Ascending aorta (tissue), 2 donors: ENCODE results near the gene CACNA1B. TPM values are rescaled to one million over a fixed set of nuclear protein-coding genes. Genes with fewer than 3 reads are reported as not detected.
"Not testable (repeated sequence)": the region's sequence is repeated elsewhere in the genome, so short reads cannot be mapped to it uniquely, and the experiment has no call there.

Experiments used
- DNase-seq, 2 donors: peaks; one replicate each; pipeline ENCODE4 v3.0.0-alpha.2; 2019; ENCODE audit warnings: low spot score in 2 of 2
- H3K27ac ChIP-seq, 2 donors: fragments of 200-600 bp; sonication (generic); one replicate each; pipeline ENCODE4 v1.5.1; 2016 to 2017; ENCODE audit warnings: mild to moderate bottlenecking in 1 of 2
- H3K27me3 ChIP-seq: fragments of 200-600 bp; sonication (generic); one replicate; pipeline ENCODE4 v1.5.1; 2017
- H3K36me3 ChIP-seq, 2 donors: fragments of 200-600 bp; sonication (generic); one replicate each; pipeline ENCODE4 v1.5.1; 2016
- H3K4me1 ChIP-seq, 2 donors: fragments of 200-600 bp; sonication (generic); one replicate each; pipeline ENCODE4 v1.5.1; 2016 to 2017; ENCODE audit warnings: mild to moderate bottlenecking in 1 of 2
- H3K4me3 ChIP-seq, 2 donors: fragments of 200-600 bp; sonication (generic); one replicate each; pipeline ENCODE4 v1.5.1; 2016 to 2017; ENCODE audit warnings: mild to moderate bottlenecking in 1 of 2
- H3K9me3 ChIP-seq, 2 donors: fragments of 200-600 bp; sonication (generic); one replicate each; pipeline ENCODE4 v1.5.1; 2016
- CTCF ChIP-seq, 3 experiments: fragments of 200-600 bp in 2 of 3; fragments of 450-650 bp in 1 of 3; sonication (generic) in 2 of 3; IDR thresholded peaks; one replicate each; pipeline ENCODE4 v1.5.1; 2016 to 2019; ENCODE audit warnings: antibody characterized with exemption in 3 of 3, mild to moderate bottlenecking in 1 of 3, moderate library complexity in 1 of 3
- intact Hi-C: fragments of 100-400 bp; cut with DNase I; formaldehyde crosslinking; loops from one replicate; pipeline ENCODE4 v1.15.1; 2023
- total RNA-seq: library from RNA; depleted of rRNA; stranded (reverse); fragments of >200 nt; gene quantifications from one replicate; pipeline ENCODE4 v1.1.0, GENCODE V29; 2016

The CACNA1B gene
- total RNA-seq, 1 donor from 2014 or later: not detected

- H3K4me3 ChIP-seq, H3K36me3 ChIP-seq, H3K27ac ChIP-seq, intact Hi-C loops, H3K4me1 ChIP-seq, H3K9me3 ChIP-seq, H3K27me3 ChIP-seq: not testable (repeated sequence)
- peak in 1 of 2 donors; percentile 37 for DNase-seq
Observed at GRCh38 chr9:138140980-138141379, 263.4 kb downstream of the CACNA1B start.

GRCh38 chr9:138142528-138143244 is 265.1 kb downstream of the CACNA1B start:
- H3K27me3 ChIP-seq, DNase-seq, H3K27ac ChIP-seq, H3K9me3 ChIP-seq, H3K4me3 ChIP-seq, H3K4me1 ChIP-seq, H3K36me3 ChIP-seq, intact Hi-C loops: not testable (repeated sequence)

- H3K4me1 ChIP-seq, H3K9me3 ChIP-seq, H3K4me3 ChIP-seq, intact Hi-C loops, DNase-seq, H3K27ac ChIP-seq, H3K27me3 ChIP-seq, H3K36me3 ChIP-seq: not testable (repeated sequence)
Observed at GRCh38 chr9:138143491-138143890, 265.9 kb downstream of the CACNA1B start.

GRCh38 chr9:138147556-138147955 is 270.0 kb downstream of the CACNA1B start:
- H3K9me3 ChIP-seq, H3K4me1 ChIP-seq, H3K4me3 ChIP-seq, H3K27me3 ChIP-seq, H3K36me3 ChIP-seq, intact Hi-C loops, DNase-seq, H3K27ac ChIP-seq: not testable (repeated sequence)

- peak in 1 of 3 experiments; percentile 36 for TF ChIP-seq CTCF (IDR thresholded peaks at IDR 0.05)
- H3K9me3 ChIP-seq, H3K27me3 ChIP-seq, DNase-seq, H3K27ac ChIP-seq, H3K4me1 ChIP-seq, intact Hi-C loops, H3K36me3 ChIP-seq: not testable (repeated sequence)
- peak overlapping the region; percentile 26 to 47 for H3K4me3 ChIP-seq
Observed at GRCh38 chr9:138149672-138150656, 272.4 kb downstream of the CACNA1B start.

GRCh38 chr9:138155788-138156187 is 278.2 kb downstream of the CACNA1B start:
- H3K9me3 ChIP-seq, H3K4me3 ChIP-seq, H3K27me3 ChIP-seq, H3K4me1 ChIP-seq, H3K36me3 ChIP-seq, H3K27ac ChIP-seq, intact Hi-C loops, DNase-seq: not testable (repeated sequence)

GRCh38 chr9:138166793-138167192 is 289.2 kb downstream of the CACNA1B start:
- H3K27me3 ChIP-seq, DNase-seq, intact Hi-C loops, H3K36me3 ChIP-seq, H3K27ac ChIP-seq, H3K9me3 ChIP-seq, H3K4me1 ChIP-seq, H3K4me3 ChIP-seq: not testable (repeated sequence)
